Stimulated activated CD8-positive, alpha-beta memory T cell treated with anti-CD3 and anti-CD28 coated beads, Interleukin-12 subunit alpha, Interleukin-12 subunit beta, amount 100 ng/mL, for 24 hours (primary cell): ENCODE results near the gene DHX32.
"Not testable (repeated sequence)": the region's sequence is repeated elsewhere in the genome, so short reads cannot be mapped to it uniquely, and the experiment has no call there.

ENCODE experiments used
- DNase-seq: peaks from one replicate; pipeline ENCODE4 v3.0.0-alpha.2; 2020; ENCODE audit errors: extremely low read depth

The DHX32 gene

GRCh38 chr10:125881192-125881591 lies at the start of gene DHX32:
Gene DHX32, minus strand, starts transcription at chr10:125881292. Its CDS starts 468 bp downstream, at chr10:125880824.
- DNase-seq: no peak

DNA sequence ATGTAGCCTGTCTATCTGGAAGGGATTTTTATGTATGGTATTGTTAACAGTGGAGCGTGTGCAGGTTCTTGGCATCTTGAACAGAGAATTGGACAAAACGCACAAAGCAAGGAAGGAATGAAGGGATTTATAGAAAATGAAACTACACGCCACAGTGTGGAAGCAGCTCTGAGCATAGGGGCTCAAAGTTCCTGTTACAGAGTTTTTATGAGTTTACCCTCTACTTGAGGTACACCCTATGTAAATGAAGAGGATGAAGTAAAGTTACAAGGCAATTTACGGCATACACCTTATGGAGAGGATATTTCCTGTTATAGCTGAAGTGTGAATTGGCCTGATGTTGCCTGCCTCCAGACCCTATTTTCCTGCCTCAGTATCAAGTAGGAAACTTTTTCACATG lies 48.5 kb upstream of the DHX32 start:
- no peak for DNase-seq

GRCh38 chr10:125928928-125929585 lies 48.0 kb upstream of the DHX32 start:
- no peak for DNase-seq

DNA sequence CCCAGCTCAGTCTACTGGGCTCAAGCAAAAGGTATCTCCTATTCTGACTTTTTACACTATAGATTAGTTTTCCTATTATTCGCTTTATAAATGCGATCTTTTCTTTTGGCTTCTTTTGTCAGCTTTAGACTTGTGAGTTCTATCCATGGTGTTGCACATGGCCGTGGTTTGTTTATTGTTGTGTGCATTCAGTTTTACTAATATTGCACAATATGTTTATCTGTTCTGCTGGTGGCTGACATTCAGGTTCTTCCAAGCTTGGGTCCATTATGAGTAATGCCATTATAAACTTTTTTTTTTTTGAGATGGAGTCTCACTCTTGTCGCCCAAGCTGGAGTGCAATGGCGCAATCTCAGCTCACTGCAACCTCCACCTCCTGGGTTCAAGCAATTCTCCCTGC lies 46.2 kb upstream of the DHX32 start:
- DNase-seq: not testable (repeated sequence)

- DNase-seq: no peak
Observed at GRCh38 chr10:125926247-125926646, 45.2 kb upstream of the DHX32 start.

DNA sequence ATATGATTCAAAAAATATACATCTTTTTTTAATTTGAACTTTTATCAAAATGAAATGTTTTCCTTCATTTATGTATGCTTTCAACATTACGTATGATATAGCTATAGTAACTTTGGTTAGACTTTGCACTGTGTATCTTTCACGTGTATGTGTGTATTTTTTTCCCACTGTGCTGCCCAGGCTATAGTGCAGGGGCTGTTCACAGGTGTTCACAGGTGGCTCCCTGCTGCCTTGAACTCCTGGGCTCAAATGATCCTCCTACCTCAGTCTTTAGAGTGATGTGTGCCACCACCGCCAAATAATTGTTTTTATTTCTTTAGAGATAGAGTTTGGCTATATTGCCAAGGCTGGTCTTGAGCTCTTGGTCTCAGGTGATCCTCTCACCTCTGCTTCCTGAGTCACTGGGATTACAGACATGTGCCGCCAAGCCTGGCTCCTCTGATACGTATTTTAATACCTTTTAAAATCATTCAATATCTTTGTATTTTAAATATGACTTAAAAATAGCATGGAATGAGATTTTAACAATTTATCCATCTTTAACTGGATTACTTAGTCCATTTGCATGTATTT lies 44.3 kb upstream of the DHX32 start:
- DNase-seq: no peak

DNA sequence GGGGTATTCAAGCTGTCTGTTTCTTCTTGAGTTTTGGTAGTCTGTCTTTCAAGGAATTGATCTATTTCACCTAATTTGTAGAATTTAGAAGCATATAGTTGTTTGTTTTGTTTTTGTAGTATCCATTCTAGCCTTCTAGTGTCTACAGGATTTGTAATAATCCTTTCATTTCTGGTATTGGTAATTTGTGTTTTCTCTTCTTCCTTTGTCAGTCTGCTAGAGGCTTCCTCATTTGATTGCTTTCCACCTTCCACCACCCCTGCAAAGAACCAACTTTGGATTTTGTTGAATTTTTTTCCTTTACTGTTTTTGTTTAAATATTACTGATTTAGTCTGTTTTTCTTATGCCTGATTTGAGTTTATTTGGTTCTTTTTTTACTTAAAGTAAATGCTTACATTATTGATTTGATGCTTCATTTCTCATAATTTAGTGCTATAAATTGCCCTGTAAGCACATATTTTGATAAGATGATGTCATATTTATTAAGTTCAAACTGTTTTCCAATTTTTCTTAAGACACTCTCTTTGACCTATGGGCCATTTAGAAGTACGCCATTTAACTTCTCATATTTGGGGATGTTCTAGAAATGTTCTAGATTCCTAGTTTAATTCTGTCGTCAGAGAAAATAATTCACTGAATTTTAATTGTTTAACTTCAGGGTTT lies 40.7 kb upstream of the DHX32 start:
- not testable (repeated sequence) for DNase-seq

GRCh38 chr10:125917704-125918361 lies 36.7 kb upstream of the DHX32 start:
- DNase-seq: not testable (repeated sequence)

DNA sequence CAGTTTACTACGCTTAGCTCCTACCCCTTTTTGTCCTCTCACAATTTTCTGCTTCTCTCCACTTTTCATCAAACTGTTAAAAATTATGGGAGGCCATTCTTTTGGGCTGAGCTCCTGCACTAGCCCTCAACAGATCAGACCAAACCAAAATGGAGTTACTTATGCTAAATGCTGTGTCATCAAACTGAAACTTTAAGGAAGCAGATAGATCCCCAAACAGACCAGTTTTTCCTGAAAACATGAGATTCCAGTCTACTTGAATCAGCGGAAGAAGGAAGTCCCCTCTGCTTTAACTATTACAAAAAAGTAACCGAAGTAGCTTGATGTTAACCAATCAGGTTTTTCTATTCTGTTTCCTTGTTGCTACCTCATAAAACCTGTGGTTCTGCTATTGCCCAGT lies 35.9 kb upstream of the DHX32 start:
- no peak for DNase-seq

DNA sequence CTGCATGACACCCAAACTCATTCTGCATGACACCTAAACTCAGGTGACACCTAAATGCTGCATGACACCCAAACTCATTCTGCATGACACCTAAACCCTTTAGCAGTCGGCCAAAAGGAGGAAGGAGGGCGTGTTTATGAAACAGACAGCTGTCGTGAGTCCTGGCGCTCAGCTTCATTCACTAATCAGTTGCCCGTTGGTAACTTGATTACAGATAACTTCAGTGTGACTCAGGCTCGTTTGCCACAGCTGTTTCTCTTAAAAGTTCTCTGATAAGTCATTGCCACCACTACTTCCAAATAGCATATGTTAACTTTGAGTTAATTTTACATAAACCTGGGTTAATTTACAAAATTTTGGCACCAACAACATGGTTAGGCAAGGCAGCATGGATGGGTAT lies 32.2 kb upstream of the DHX32 start:
- DNase-seq: not testable (repeated sequence)

- DNase-seq: no peak
Observed at GRCh38 chr10:125911990-125912389, 30.9 kb upstream of the DHX32 start.

DNA sequence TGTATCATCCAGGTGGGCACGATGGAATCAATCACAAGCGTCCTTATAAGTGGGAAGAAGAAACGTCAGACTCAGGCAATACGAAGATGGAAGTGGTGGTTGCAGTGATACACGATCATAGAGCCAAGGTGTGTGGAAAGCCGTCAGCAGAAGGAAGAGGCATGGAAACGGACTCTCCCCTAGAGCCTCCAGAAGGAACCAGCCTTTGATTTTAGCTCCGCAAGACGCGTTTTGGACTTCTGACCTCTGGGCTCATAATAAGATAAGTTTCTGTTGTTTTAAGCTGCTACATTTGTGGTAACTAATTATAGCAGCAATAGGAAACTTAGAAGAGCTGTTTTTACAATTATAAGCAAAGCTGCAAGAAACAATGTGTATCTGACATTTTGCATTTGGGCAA lies 30.1 kb upstream of the DHX32 start:
- no peak for DNase-seq

- not testable (repeated sequence) for DNase-seq
Observed at GRCh38 chr10:125909491-125909890, 28.4 kb upstream of the DHX32 start.

DNA sequence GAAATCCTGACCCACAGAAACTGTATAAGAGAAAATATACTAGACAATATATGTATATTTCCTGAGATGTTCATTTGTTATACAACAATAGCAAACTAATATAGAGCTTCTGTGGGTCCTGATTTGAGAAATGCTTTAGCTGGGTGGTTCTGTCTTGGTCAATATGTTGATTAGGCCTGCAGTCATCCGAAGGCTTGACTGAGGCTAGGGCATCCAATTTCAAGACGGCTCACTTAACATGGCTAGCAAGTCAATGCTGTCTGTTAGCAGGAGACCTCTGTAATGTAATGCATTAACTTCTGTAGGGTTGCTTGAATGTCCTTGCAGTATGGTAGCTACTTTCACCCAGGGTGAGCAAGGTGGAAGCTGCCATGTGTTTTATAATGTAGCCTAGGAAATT lies 27.7 kb upstream of the DHX32 start:
- not testable (repeated sequence) for DNase-seq

DNA sequence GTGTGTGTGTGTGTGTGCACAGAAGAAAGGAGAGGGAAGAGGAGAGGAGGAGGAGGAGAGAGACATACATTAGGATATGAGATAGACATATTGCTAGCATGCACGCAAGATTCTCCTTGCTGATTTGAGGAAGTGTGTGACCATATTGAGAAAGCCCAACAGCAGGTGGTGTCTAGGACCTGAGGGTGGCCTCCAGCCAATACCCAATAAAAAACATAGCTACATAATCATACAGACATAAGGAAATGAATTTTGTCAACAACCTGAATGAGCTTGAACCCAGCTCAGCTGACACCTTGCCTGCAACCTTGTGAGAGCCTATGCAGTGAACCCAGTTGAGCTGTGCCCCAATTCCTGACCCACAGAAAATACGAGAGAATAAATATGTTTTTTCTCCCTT lies 26.5 kb upstream of the DHX32 start:
- DNase-seq: not testable (repeated sequence)

DNA sequence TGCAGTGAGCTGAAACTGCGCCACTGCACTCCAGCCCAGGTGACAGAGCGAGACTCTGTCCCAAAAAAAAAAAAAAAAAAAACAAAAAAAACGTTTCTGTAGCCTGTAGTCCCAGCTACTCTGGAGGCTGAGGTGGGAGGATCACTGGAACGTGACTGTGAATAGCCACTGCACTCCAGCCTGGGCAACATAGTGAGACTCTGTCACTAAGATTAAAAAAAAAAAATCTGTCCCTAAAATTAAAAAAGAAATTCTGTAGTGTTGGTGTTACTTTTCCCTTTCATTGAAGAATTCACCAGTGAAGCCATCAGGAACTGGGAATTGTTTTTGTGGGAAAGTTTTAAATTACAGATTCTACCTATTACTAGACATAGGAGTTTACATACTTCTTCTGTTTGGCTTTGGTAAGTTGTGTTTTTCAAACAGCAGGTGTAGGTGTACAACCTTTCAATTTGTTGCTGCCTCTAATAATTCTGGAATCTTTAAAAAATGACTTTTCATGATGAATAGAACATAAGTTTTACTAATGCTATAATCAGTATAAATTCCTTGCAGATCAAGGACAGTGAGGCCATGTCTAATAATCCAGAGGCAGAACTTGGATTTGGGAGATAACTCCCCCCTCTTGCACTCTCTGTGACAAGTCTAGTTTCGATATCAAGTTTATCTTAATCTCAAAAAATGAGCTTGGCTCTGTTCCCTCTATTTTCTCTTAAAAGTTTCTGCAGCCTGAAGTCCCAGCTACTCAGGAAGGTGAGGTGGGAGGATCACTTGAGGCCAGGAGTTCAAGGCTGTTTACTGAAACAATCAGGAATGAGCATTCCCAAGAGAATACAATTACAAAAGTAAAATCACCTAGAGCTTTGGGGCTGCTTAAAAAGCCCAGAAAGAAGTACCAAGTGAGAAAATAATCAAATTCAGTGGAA lies 24.2 kb upstream of the DHX32 start:
- not testable (repeated sequence) for DNase-seq

- DNase-seq: not testable (repeated sequence)
Observed at GRCh38 chr10:125903135-125903640, 22.1 kb upstream of the DHX32 start.

GRCh38 chr10:125900963-125901362 lies 19.9 kb upstream of the DHX32 start:
- DNase-seq: not testable (repeated sequence)

- not testable (repeated sequence) for DNase-seq
Observed at GRCh38 chr10:125897317-125897716, 16.2 kb upstream of the DHX32 start.

DNA sequence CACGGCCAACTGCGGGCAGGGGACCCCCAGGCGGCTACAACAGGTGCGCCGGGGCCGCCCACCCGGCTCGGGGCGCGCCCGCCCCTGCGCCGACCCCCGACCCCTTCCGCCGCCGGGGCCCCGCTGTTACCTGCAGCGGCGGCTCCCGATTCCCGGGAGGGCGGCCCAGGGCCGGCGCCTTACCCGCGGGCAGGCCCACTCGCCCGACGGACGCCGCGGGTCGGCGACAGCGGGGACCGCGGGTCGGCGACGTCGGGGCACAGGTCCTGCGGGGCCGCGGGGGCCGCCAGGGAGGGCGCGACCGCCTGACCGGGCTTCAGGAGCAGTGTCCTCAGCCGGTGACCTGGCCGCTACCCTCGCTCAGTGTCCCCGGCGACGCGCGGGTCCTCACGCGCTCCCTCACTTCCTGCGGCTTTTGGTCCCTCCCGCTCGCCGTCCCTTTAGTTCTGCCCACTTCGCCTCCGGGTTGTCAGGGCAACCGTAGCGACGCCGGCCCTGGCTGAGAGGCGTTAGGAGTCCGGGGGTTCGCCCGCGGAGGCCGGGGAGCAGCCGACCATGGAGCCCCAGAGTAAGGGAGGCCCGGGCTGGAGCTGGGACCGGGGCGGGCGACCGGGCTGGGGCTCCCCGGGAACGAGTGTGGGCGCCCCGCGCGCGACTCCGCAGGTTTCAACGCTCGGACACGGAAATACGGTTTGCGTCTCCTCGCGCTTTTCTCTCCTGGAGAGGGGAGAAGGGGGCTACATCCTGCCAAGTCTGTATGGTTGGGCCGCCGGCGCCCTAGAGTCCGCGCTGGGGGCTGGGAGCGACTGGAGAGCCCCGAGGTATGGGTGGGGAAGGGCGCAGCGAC lies 15.2 kb upstream of the DHX32 start, which contains the start of gene FANK1:
FANK1 (plus strand) TSS at position 477 of the 847 bp plus-strand sequence; CDS start at position 556, 79 bp downstream.
- DNase-seq: peak; percentile 51
